Measurements from ENCODE around the gene LHX6. TPM values are rescaled to one million over a fixed set of nuclear protein-coding genes. Genes with fewer than 3 reads are reported as not detected.
A peak's percentile ranks its signal among the peaks of the same experiment; 100 is the strongest.

Gene LHX6
- total RNA-seq, 3 donors from 2014 or later: 2.0 to 5.1 (median 2.3) TPM

- TF ChIP-seq, protein P1, sequence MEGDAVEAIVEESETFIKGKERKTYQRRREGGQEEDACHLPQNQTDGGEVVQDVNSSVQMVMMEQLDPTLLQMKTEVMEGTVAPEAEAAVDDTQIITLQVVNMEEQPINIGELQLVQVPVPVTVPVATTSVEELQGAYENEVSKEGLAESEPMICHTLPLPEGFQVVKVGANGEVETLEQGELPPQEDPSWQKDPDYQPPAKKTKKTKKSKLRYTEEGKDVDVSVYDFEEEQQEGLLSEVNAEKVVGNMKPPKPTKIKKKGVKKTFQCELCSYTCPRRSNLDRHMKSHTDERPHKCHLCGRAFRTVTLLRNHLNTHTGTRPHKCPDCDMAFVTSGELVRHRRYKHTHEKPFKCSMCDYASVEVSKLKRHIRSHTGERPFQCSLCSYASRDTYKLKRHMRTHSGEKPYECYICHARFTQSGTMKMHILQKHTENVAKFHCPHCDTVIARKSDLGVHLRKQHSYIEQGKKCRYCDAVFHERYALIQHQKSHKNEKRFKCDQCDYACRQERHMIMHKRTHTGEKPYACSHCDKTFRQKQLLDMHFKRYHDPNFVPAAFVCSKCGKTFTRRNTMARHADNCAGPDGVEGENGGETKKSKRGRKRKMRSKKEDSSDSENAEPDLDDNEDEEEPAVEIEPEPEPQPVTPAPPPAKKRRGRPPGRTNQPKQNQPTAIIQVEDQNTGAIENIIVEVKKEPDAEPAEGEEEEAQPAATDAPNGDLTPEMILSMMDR (IDR thresholded peaks at IDR 0.05): no peak
- Histone ChIP-seq H3K9me3 (no peaks in the 10 kb centered on the region), H3K4me1 (ENCODE audit: low read depth) (no peaks in the 10 kb centered on the region), H3K4me3 (no peak overlapping the region), H3K36me3 (ENCODE audit: low read depth) (no peaks in the 10 kb centered on the region)
- ATAC-seq: no peak
- intact Hi-C loops (cut with DNase I, micrococcal nuclease): no loop called here
- no peak for DNase-seq
Measured at GRCh38 chr9:122205176-122205575, 23.6 kb downstream of the LHX6 start.

DNA sequence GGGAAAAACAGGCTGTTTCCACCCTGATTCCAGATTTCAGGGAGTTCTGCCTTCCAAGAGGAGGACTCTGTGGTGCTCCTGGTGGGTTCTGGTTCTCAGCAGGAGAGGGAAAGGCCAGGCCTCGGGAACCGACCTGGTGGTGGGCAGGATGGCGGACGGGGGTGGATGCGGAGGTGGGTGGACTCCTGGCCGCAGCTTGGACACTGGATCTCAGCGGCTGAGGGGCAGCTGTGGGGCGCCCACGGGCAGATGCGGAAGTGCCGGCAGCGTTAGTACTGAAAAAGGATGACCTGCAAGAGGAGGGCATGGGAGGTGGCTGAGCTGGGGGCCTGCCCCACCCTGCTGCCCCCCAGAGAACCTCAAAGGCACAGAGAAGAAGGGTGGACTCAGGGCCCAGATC lies 24.3 kb downstream of the LHX6 start:
- TF ChIP-seq, protein P1 (IDR thresholded peaks at IDR 0.05): no peak
- no peak overlapping the region for H3K4me3 ChIP-seq
- H3K36me3 ChIP-seq (ENCODE audit: low read depth): no peaks in the 10 kb centered on the region
- intact Hi-C loops (cut with DNase I, micrococcal nuclease): no loop called here
- no peaks in the 10 kb centered on the region for H3K4me1 ChIP-seq (ENCODE audit: low read depth)
- ATAC-seq (no peak), DNase-seq (no peak)
- no peaks in the 10 kb centered on the region for H3K9me3 ChIP-seq

- ATAC-seq (no peak), DNase-seq (no peak)
- intact Hi-C loops (cut with DNase I, micrococcal nuclease): no loop called here
- no peaks in the 10 kb centered on the region for H3K4me1 ChIP-seq (ENCODE audit: low read depth)
- no peaks in the 10 kb centered on the region for H3K9me3 ChIP-seq
- H3K4me3 ChIP-seq: no peak overlapping the region
- TF ChIP-seq, protein P1 (IDR thresholded peaks at IDR 0.05): no peak
- H3K36me3 ChIP-seq (ENCODE audit: low read depth): no peaks in the 10 kb centered on the region
Measured at GRCh38 chr9:122204055-122204454, 24.7 kb downstream of the LHX6 start.

- Histone ChIP-seq H3K4me3 (no peak overlapping the region), H3K4me1 (ENCODE audit: low read depth) (no peaks in the 10 kb centered on the region), H3K9me3 (no peaks in the 10 kb centered on the region), H3K36me3 (ENCODE audit: low read depth) (no peaks in the 10 kb centered on the region)
- TF ChIP-seq, protein P1 (IDR thresholded peaks at IDR 0.05): no peak
- intact Hi-C loops (cut with DNase I, micrococcal nuclease): no loop called here
- ATAC-seq: peak; percentile 14
- no peak for DNase-seq
Measured at GRCh38 chr9:122202111-122202510, 26.6 kb downstream of the LHX6 start.

GRCh38 chr9:122201641-122202040 lies 27.1 kb downstream of the LHX6 start:
- intact Hi-C loops (cut with DNase I, micrococcal nuclease): no loop called here
- no peak for ATAC-seq
- no peak for DNase-seq
- no peaks in the 10 kb centered on the region for H3K36me3 ChIP-seq (ENCODE audit: low read depth)
- H3K4me3 ChIP-seq: no peak overlapping the region
- no peaks in the 10 kb centered on the region for H3K9me3 ChIP-seq
- H3K4me1 ChIP-seq (ENCODE audit: low read depth): no peaks in the 10 kb centered on the region
- TF ChIP-seq, protein P1 (IDR thresholded peaks at IDR 0.05): no peak

- Histone ChIP-seq H3K9me3 (no peaks in the 10 kb centered on the region), H3K4me1 (ENCODE audit: low read depth) (no peaks in the 10 kb centered on the region), H3K36me3 (ENCODE audit: low read depth) (no peaks in the 10 kb centered on the region), H3K4me3 (no peak overlapping the region)
- intact Hi-C loops (cut with DNase I, micrococcal nuclease): no loop called here
- DNase-seq (no peak), ATAC-seq (no peak)
- TF ChIP-seq, protein P1 (IDR thresholded peaks at IDR 0.05): no peak
Measured at GRCh38 chr9:122200960-122201595, 27.7 kb downstream of the LHX6 start.
